ENCODE results near the gene CSNK1E. TPM values are rescaled to one million over a fixed set of nuclear protein-coding genes. Genes with fewer than 3 reads are reported as not detected.

CSNK1E gene
- total and polyA plus RNA-seq, 9 of the 15 experiments (the other 6 are each of a cell fraction or from before 2014, with no cell fraction given), result 2.7 to 70.0 (median 41.3) TPM

- TF ChIP-seq DEAF1 (CRISPR knock-in tag; IDR thresholded peaks at IDR 0.05), result no peak
- peak; percentile 80 for TF ChIP-seq ZNF589 (CRISPR knock-in tag; IDR thresholded peaks at IDR 0.05; ENCODE audit: low read depth)
- TF ChIP-seq ZNF830 (CRISPR knock-in tag; IDR thresholded peaks at IDR 0.05), result no peak
- no peak for TF ChIP-seq ELF1 (tag; IDR thresholded peaks at IDR 0.05)
- peak; percentile 44 for TF ChIP-seq RBFOX2 (IDR thresholded peaks at IDR 0.05; ENCODE audit: low read depth, low read length)
- TF ChIP-seq TAF9B (IDR thresholded peaks at IDR 0.05; ENCODE audit: partially characterized antibody), result no peak
- TF ChIP-seq NFXL1 (CRISPR knock-in tag; IDR thresholded peaks at IDR 0.05), result 0 out of 2 replicates have a peak, but pooled peaks have one; percentile 10
- no peak for TF ChIP-seq FOXK1 (CRISPR knock-in tag; IDR thresholded peaks at IDR 0.05; ENCODE audit: borderline replicate concordance)
- TF ChIP-seq PHF8 (IDR thresholded peaks at IDR 0.05; ENCODE audit: borderline replicate concordance, low read length), result no peak
- no peak for TF ChIP-seq ZBTB34 (CRISPR knock-in tag; IDR thresholded peaks at IDR 0.05)
- TF ChIP-seq ZNF707 (CRISPR knock-in tag; conservative IDR thresholded peaks at IDR 0.05), result no peak
- TF ChIP-seq, protein P1, sequence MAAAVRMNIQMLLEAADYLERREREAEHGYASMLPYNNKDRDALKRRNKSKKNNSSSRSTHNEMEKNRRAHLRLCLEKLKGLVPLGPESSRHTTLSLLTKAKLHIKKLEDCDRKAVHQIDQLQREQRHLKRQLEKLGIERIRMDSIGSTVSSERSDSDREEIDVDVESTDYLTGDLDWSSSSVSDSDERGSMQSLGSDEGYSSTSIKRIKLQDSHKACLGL (CRISPR knock-in tag; IDR thresholded peaks at IDR 0.05; ENCODE audit: borderline replicate concordance, poor library complexity, severe bottlenecking), result no peak
- peak; percentile 58 for TF ChIP-seq SMAD4 (CRISPR knock-in tag; conservative IDR thresholded peaks at IDR 0.05)
- peak; percentile 45; the same call in 1 of the 2 replicates for TF ChIP-seq CXXC5 (CRISPR knock-in tag; IDR thresholded peaks at IDR 0.05)
- TF ChIP-seq FOSL1 (tag; conservative IDR thresholded peaks at IDR 0.05), result peak; percentile 83
- 0 out of 2 replicates have a peak, but pooled peaks have one; percentile 6 for TF ChIP-seq TCF3 (CRISPR knock-in tag; IDR thresholded peaks at IDR 0.05)
- TF ChIP-seq NR2C2 (CRISPR knock-in tag; IDR thresholded peaks at IDR 0.05), result no peak
- peak; percentile 30; the same call in 1 of the 2 replicates for TF ChIP-seq NR2C2 (tag; IDR thresholded peaks at IDR 0.05)
- peak; percentile 64; the same call in 1 of the 2 replicates for TF ChIP-seq ZNF316 (IDR thresholded peaks at IDR 0.05)
- peak; percentile 32; the same call in 1 of the 2 replicates for TF ChIP-seq VEZF1 (CRISPR knock-in tag; IDR thresholded peaks at IDR 0.05)
- peak; percentile 21; the same call in 1 of the 2 replicates for TF ChIP-seq EP300 (IDR thresholded peaks at IDR 0.05; ENCODE audit: low read length)
- peak; percentile 92 for TF ChIP-seq ZNF384 (IDR thresholded peaks at IDR 0.05; ENCODE audit: low read depth, low read length)
- no peak for TF ChIP-seq CEBPB (tag; IDR thresholded peaks at IDR 0.05)
- peak; percentile 62; the same call in 1 of the 2 replicates for TF ChIP-seq TAF7 (tag; IDR thresholded peaks at IDR 0.05)
- peak; percentile 76 for TF ChIP-seq BRD9 (IDR thresholded peaks at IDR 0.05; ENCODE audit: low read depth, partially characterized antibody)
Observed at GRCh38 chr22:38240734-38241252, 76.4 kb downstream of the CSNK1E start (continued).
